Measurements from ENCODE around the gene CDH6.

Gene CDH6

GRCh38 chr5:31197183-31197582, 3.7 kb downstream of the CDH6 start:
- DNase-seq (ENCODE audit: low spot score), result peak; percentile 16

GRCh38 chr5:31204958-31205357, 11.5 kb downstream of the CDH6 start:
- DNase-seq (ENCODE audit: low spot score), result no peak

- no peak for DNase-seq (ENCODE audit: low spot score)
Measured at GRCh38 chr5:31208043-31208442, 14.6 kb downstream of the CDH6 start.

GRCh38 chr5:31209334-31209733, 15.8 kb downstream of the CDH6 start:
- no peak for DNase-seq (ENCODE audit: low spot score)

- DNase-seq (ENCODE audit: low spot score), result no peak
Measured at GRCh38 chr5:31211098-31211497, 17.6 kb downstream of the CDH6 start.

GRCh38 chr5:31213257-31213656, 19.8 kb downstream of the CDH6 start:
- DNase-seq (ENCODE audit: low spot score), result no peak

- DNase-seq (ENCODE audit: low spot score), result no peak
Measured at GRCh38 chr5:31213705-31214121, 20.2 kb downstream of the CDH6 start.

GRCh38 chr5:31214229-31214628, 20.7 kb downstream of the CDH6 start:
- no peak for DNase-seq (ENCODE audit: low spot score)

- DNase-seq (ENCODE audit: low spot score), result no peak
Measured at GRCh38 chr5:31215236-31215635, 21.8 kb downstream of the CDH6 start.

- DNase-seq (ENCODE audit: low spot score), result no peak
Measured at GRCh38 chr5:31217446-31217845, 24.0 kb downstream of the CDH6 start.

GRCh38 chr5:31218978-31219377, 25.5 kb downstream of the CDH6 start:
- DNase-seq (ENCODE audit: low spot score), result no peak

GRCh38 chr5:31221001-31221400, 27.5 kb downstream of the CDH6 start:
- DNase-seq (ENCODE audit: low spot score), result no peak

- no peak for DNase-seq (ENCODE audit: low spot score)
Measured at GRCh38 chr5:31225118-31225517, 31.6 kb downstream of the CDH6 start.

- no peak for DNase-seq (ENCODE audit: low spot score)
Measured at GRCh38 chr5:31225613-31226012, 32.1 kb downstream of the CDH6 start.

- DNase-seq (ENCODE audit: low spot score), result no peak
Measured at GRCh38 chr5:31226651-31227050, 33.2 kb downstream of the CDH6 start.

- no peak for DNase-seq (ENCODE audit: low spot score)
Measured at GRCh38 chr5:31229266-31229665, 35.8 kb downstream of the CDH6 start.

GRCh38 chr5:31231177-31231838, 37.8 kb downstream of the CDH6 start:
- peak; percentile 13 for DNase-seq (ENCODE audit: low spot score)

- peak; percentile 80 for DNase-seq (ENCODE audit: low spot score)
Measured at GRCh38 chr5:31232273-31232888, 38.9 kb downstream of the CDH6 start.

- peak; percentile 18 for DNase-seq (ENCODE audit: low spot score)
Measured at GRCh38 chr5:31235381-31235780, 41.9 kb downstream of the CDH6 start.

- no peak for DNase-seq (ENCODE audit: low spot score)
Measured at GRCh38 chr5:31236339-31236738, 42.9 kb downstream of the CDH6 start.

GRCh38 chr5:31237174-31237573, 43.7 kb downstream of the CDH6 start:
- DNase-seq (ENCODE audit: low spot score), result no peak

GRCh38 chr5:31238497-31238896, 45.0 kb downstream of the CDH6 start:
- no peak for DNase-seq (ENCODE audit: low spot score)

- DNase-seq (ENCODE audit: low spot score), result no peak
Measured at GRCh38 chr5:31244921-31245320, 51.4 kb downstream of the CDH6 start.

- DNase-seq (ENCODE audit: low spot score), result no peak
Measured at GRCh38 chr5:31247381-31247780, 53.9 kb downstream of the CDH6 start.
